HEK293T (cell line): Measurements from ENCODE around the gene COL5A1.

Source experiments
- CTCF ChIA-PET: fragments of 350-600 bp; formaldehyde crosslinking; extraction: SDS; loops from one replicate; lab custom pipeline; 2021; ENCODE audit warnings: antibody characterized with exemption, inconsistent platforms; lab: Yijun Ruan, JAX
- POLR2A ChIA-PET: fragments of 350-600 bp; formaldehyde crosslinking; extraction: SDS; loops from one replicate; lab custom pipeline; 2020; ENCODE audit warnings: antibody characterized with exemption, inconsistent platforms; lab: Yijun Ruan, JAX
- DNase-seq: peaks from one replicate; pipeline ENCODE4 v3.0.0; 2012; ENCODE audit warnings: mixed read lengths; ENCODE audit errors: extremely low spot score
- ARNT ChIP-seq: fragments of 450-650 bp; IDR thresholded peaks from 2 replicates; pipeline ENCODE4 v1.6.1; 2017; ENCODE audit warnings: mild to moderate bottlenecking
- BHLHE40 ChIP-seq: fragments of 450-650 bp; IDR thresholded peaks from 2 replicates; pipeline ENCODE4 v1.6.1; 2016; ENCODE audit warnings: mild to moderate bottlenecking, moderate library complexity, borderline replicate concordance
- CTBP1 ChIP-seq: fragments of 450-650 bp; IDR thresholded peaks from 2 replicates; pipeline ENCODE4 v1.6.1; 2016; ENCODE audit warnings: borderline replicate concordance
- ELF4 ChIP-seq: fragments of 450-650 bp; IDR thresholded peaks from 2 replicates; pipeline ENCODE4 v1.6.1; 2017; ENCODE audit warnings: antibody characterized with exemption
- FOXA1 ChIP-seq: fragments of 450-650 bp; IDR thresholded peaks from 2 replicates; pipeline ENCODE4 v1.6.1; 2016; ENCODE audit warnings: mild to moderate bottlenecking
- FOXK2 ChIP-seq: fragments of 450-650 bp; IDR thresholded peaks from 2 replicates; pipeline ENCODE4 v1.6.1; 2016; ENCODE audit warnings: mild to moderate bottlenecking
- FOXM1 ChIP-seq: fragments of 450-650 bp; IDR thresholded peaks from 2 replicates; pipeline ENCODE4 v1.6.1; 2017; ENCODE audit warnings: mild to moderate bottlenecking, borderline replicate concordance
- HDGF ChIP-seq: fragments of 450-650 bp; IDR thresholded peaks from 2 replicates; pipeline ENCODE4 v1.6.1; 2017; ENCODE audit warnings: antibody characterized with exemption, borderline replicate concordance
- L3MBTL2 ChIP-seq: fragments of 450-650 bp; conservative IDR thresholded peaks from 2 replicates; pipeline ENCODE4 v1.6.1; 2016; ENCODE audit warnings: mild to moderate bottlenecking
- LEF1 ChIP-seq: fragments of 450-650 bp; IDR thresholded peaks from 2 replicates; pipeline ENCODE4 v1.6.1; 2017; ENCODE audit warnings: mild to moderate bottlenecking, borderline replicate concordance
- NFRKB ChIP-seq: fragments of 450-650 bp; IDR thresholded peaks from 2 replicates; pipeline ENCODE4 v1.6.1; 2016; ENCODE audit warnings: mild to moderate bottlenecking, moderate library complexity
- PKNOX1 ChIP-seq: fragments of 450-650 bp; IDR thresholded peaks from 2 replicates; pipeline ENCODE4 v1.6.1; 2016
- SP1 ChIP-seq: fragments of 450-650 bp; IDR thresholded peaks from 2 replicates; pipeline ENCODE4 v1.6.1; 2017
- SUZ12 ChIP-seq: fragments of 450-650 bp; IDR thresholded peaks from 2 replicates; pipeline ENCODE4 v1.6.1; 2016; ENCODE audit warnings: mild to moderate bottlenecking
- TARDBP ChIP-seq: fragments of 450-650 bp; IDR thresholded peaks from 2 replicates; pipeline ENCODE4 v1.6.1; 2016
- ZNF384 ChIP-seq: fragments of 450-650 bp; IDR thresholded peaks from 2 replicates; pipeline ENCODE4 v1.6.1; 2016

The COL5A1 gene

DNA sequence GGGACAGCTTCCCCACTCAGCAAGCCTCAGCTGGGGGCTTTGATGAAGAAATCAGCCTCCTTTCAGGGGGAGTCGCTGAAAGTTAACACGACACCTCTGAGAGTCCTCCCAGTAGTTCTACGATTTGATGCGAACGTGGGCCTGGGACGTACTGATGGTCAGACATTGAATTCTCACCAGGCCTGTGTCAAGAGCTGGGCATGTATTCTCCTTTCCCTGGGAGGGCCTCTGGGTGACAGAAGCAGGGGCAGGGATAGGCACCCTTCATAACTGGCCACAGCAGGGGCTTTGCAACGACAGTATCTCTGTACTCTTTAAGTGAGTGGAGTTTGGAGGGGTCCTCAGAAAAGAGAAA lies 15.6 kb upstream of the COL5A1 start:
- ChIA-PET POLR2A (no interaction called here), CTCF (no interaction called here)
- no peak for DNase-seq
- TF ChIP-seq PKNOX1 (no peak), ZNF384 (no peak), L3MBTL2 (no peak), LEF1 (no peak)

DNA sequence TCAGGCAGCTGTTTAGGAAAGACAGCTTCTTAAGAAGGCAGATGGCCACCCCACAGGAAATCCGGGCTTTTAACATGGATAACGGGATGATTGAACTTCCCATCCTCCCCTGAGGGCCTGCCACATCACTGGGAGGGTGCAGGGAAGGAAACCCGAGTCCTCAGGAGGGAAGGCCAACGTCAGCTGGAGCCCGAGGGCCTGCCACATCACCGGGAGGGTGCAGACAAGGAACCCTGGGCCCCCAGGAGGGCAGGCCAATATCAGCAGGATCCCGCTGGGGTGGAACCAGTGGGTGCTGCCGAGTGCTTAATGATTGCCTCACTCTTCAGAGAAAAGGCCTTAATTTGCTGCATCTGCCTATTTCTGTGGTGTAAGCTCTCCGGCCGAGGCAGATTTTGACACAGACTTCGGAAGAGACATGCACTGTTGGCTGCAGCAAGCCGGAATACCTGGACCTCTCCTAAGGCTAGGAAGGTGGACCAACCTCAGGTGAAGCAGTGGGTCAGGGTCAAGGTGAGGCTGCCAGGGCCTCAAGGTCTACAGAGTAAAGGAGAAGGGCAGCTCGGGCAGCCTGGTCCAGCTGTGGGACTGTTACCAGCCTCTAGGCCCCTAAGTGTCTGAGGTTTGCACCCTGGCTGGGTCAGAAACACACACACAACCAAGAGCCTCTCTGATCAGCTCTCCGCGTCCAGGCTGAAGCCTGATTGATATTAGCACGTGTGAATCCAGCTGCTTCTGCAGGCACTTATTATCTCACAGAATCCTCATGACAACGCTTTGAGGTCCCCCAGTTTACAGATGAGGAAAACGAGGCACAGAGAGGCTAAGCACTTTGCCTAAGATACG lies 14.8 kb upstream of the COL5A1 start:
- ChIA-PET CTCF (no interaction called here), POLR2A (no interaction called here)
- no peak for DNase-seq
- no peak for TF ChIP-seq FOXA1
- no peak for TF ChIP-seq BHLHE40
- no peak for TF ChIP-seq NFRKB
- TF ChIP-seq FOXK2 = no peak

DNA sequence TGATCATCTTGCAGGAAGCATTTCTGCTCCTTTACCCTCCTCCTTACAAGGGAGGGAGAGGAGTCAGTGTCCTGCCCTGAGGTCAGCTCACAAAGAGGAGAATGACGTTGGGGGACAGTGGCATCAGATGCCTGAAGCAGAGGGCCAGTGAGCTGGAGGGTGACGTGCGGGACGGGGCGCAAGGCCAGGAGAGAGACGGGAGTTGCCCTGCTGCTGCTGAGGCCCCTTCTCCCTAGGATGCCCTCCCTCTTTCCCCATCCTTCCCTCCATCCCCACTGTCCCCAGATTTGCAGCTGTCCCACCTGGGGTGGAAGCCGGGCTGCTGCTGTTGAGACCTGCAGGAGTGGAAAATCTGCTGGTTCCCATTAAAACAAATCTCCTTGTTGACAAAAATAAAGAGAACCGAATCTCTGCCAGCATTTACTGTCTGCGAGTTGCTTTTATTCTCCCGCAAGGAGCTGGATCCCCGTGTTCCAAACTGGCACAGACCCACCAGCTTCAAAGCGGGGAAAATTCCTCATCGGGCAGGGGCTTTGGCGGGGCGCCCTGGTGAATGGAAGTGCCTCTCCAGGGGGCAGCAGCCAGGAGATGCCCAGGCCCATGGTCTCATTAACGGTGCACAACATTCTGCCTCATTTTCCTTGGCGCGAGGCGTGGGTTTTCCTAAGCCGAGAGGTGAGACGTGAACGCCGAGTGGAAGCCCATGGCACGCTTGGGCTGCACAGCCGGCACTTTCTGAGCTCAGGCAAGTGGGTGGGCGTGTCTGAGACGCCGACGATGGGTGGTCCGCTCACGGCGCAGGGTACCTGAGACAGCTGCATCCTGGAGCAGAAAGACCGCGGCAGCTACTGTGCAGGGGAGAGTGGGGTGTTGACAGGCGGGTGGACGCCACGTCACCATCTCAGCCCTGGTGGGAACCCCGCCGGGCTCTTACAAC lies 13.9 kb upstream of the COL5A1 start:
- DNase-seq = no peak
- CTCF ChIA-PET = no interaction called here
- POLR2A ChIA-PET = no interaction called here
- no peak for TF ChIP-seq L3MBTL2
- no peak for TF ChIP-seq PKNOX1
- no peak for TF ChIP-seq BHLHE40
- TF ChIP-seq TARDBP = no peak

GRCh38 chr9:134628354-134628736 lies 13.3 kb upstream of the COL5A1 start:
- POLR2A ChIA-PET = no interaction called here
- no peak for DNase-seq

DNA sequence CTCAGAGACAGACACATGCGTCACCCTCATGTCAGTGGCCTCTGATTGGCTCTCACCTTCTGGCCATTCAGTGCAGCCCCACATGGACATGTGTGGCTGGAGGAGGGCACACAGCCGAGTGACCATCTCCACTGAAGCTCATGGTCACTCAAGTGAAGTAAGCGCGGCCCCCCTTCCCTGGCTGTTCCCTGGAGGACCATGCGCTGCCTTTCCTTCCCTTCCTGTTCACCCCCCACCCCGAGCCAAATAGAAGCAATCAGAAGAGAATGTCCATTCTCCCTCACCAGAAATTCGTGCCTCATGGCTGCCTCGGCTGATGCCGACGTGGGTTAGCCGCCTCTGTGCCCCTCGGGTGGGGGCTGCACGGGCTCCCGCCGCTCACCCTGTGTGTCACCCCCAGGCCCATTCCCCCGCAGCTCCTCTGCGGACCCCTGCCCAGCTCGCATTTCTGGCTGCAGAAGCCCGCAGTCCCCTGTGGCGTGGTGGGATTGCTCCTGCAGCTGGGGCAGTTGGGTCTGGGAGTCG lies 12.5 kb upstream of the COL5A1 start:
- ChIA-PET POLR2A (no interaction called here), CTCF (no interaction called here)
- no peak for TF ChIP-seq SUZ12
- TF ChIP-seq L3MBTL2 = no peak
- no peak for TF ChIP-seq FOXK2
- no peak for TF ChIP-seq SP1
- TF ChIP-seq PKNOX1 = no peak
- no peak for TF ChIP-seq CTBP1
- no peak for TF ChIP-seq ARNT
- no peak for TF ChIP-seq TARDBP
- TF ChIP-seq FOXA1 = no peak
- no peak for TF ChIP-seq LEF1
- TF ChIP-seq BHLHE40 = no peak
- no peak for TF ChIP-seq HDGF
- no peak for TF ChIP-seq NFRKB
- no peak for TF ChIP-seq ELF4
- DNase-seq = no peak

More at GRCh38 chr9:134628354-134628736, 13.3 kb upstream of the COL5A1 start:
- CTCF ChIA-PET = no interaction called here
- TF ChIP-seq ARNT (no peak), BHLHE40 (no peak), FOXA1 (no peak), L3MBTL2 (no peak)

GRCh38 chr9:134629586-134630392 lies 11.8 kb upstream of the COL5A1 start:
- ChIA-PET POLR2A (no interaction called here), CTCF (no interaction called here)
- TF ChIP-seq FOXA1 (no peak), TARDBP (no peak), CTBP1 (no peak), LEF1 (no peak), ARNT (no peak), FOXM1 (no peak), BHLHE40 (no peak), FOXK2 (no peak), SUZ12 (no peak), SP1 (no peak), HDGF (no peak), PKNOX1 (no peak), ZNF384 (no peak)
- no peak for DNase-seq
